Activated CD8-positive, alpha-beta T cell treated with anti-CD3 and anti-CD28 coated beads for 36 hours (primary cell): ENCODE data around the gene LMF1. TPM values are rescaled to one million over a fixed set of nuclear protein-coding genes. Genes with fewer than 3 reads are reported as not detected.

Experiments used
- ATAC-seq: fragments of 200-7000 bp; cut with Tn5 transposase; one replicate; pipeline ENCODE4 v1.10.0; 2021; ENCODE audit warnings: mild to moderate bottlenecking, moderate library complexity
- CTCF ChIA-PET: fragments of 350-600 bp; sonication (Branson Sonifier 250); formaldehyde crosslinking; loops from one replicate; lab custom pipeline; 2021; ENCODE audit warnings: antibody characterized with exemption; lab: Charles Lee
- POLR2A ChIA-PET: fragments of 350-600 bp; sonication (Branson Sonifier 250); formaldehyde crosslinking; loops from one replicate; lab custom pipeline; 2021; ENCODE audit warnings: antibody characterized with exemption; lab: Charles Lee
- DNase-seq: peaks from one replicate; pipeline ENCODE4 v3.0.0-alpha.2; 2020
- H3K27ac Mint-ChIP-seq: one replicate; pipeline ENCODE4 v1.8.0; 2021; ENCODE audit warnings: mild to moderate bottlenecking, mixed read lengths
- H3K27me3 Mint-ChIP-seq: one replicate; pipeline ENCODE4 v1.8.0; 2021; ENCODE audit warnings: mixed read lengths
- H3K36me3 Mint-ChIP-seq: one replicate; pipeline ENCODE4 v1.8.0; 2021; ENCODE audit warnings: low read depth, mixed read lengths
- H3K4me1 Mint-ChIP-seq: one replicate; pipeline ENCODE4 v1.8.0; 2021; ENCODE audit warnings: low read depth, mixed read lengths
- H3K4me3 Mint-ChIP-seq: one replicate; pipeline ENCODE4 v1.8.0; 2021; ENCODE audit warnings: mild to moderate bottlenecking, moderate library complexity, mixed read lengths
- H3K9me3 Mint-ChIP-seq: one replicate; pipeline ENCODE4 v1.8.0; 2021; ENCODE audit warnings: mixed read lengths
- CTCF ChIP-seq: fragments of 200-600 bp; IDR thresholded peaks from one replicate; pipeline ENCODE4 v1.8.0; 2022; ENCODE audit warnings: antibody characterized with exemption, mild to moderate bottlenecking
- intact Hi-C: fragments of 100-400 bp; cut with micrococcal nuclease; formaldehyde crosslinking; loops from one replicate; pipeline ENCODE4 v1.10.0; 2022
- total RNA-seq, 2 experiments: library from RNA; stranded (reverse); gene quantifications; one replicate each; pipeline ENCODE4 v1.2.3, GENCODE V29; 2021

Gene LMF1
- total RNA-seq, 2 experiments from 2014 or later: 8.7 to 9.7 TPM

DNA sequence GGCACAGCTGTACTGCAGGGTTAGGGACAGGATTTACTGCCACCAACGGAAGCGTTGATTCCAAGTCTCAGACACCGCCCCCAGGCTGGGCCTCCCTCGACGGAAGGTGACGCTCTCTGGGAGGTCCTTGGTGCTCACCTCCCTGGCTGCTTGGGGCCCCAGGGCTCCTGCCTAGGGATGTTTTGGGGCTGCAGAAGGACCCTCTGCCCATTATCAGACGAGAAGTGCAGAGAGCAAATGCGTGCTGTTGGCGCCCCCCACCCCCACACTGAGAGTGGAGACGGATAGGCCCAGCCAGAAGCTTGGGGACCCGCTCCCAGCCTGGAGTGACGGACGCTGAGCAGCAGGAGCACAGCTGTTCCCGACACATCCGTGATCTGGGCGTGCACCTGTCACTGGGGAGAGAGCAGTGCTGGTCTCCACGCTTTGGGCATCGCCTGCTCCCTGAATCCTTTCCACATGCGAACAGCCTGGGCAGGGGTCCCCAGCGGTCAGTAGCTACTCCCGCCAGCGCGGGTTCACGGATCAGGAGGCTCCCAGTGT, 5.7 kb upstream of the LMF1 start:
- Mint-ChIP-seq H3K9me3 (no peaks in the 10 kb centered on the region), H3K27me3 (peaks cover 1% of the 10 kb centered on the region), H3K4me1 (peaks cover 10% of the 10 kb centered on the region), H3K4me3 (no peak overlapping the region), H3K36me3 (no peaks in the 10 kb centered on the region), H3K27ac (no peak overlapping the region)
- TF ChIP-seq CTCF: no peak
- CTCF ChIA-PET: interaction anchor here (1.1 kb wide), 1 partner anchor 127 kb away, joined by 3 read pairs; no protein-coding TSS in a partner anchor
- intact Hi-C loops: no loop called here
- ATAC-seq (peak; percentile 62), DNase-seq (peak; percentile 66)
- POLR2A ChIA-PET: interaction anchor here (0.9 to 1.7 kb wide), 3 partner anchors 13 to 340 kb away, joined by 3 to 4 read pairs (median 3); no protein-coding TSS in a partner anchor

DNA sequence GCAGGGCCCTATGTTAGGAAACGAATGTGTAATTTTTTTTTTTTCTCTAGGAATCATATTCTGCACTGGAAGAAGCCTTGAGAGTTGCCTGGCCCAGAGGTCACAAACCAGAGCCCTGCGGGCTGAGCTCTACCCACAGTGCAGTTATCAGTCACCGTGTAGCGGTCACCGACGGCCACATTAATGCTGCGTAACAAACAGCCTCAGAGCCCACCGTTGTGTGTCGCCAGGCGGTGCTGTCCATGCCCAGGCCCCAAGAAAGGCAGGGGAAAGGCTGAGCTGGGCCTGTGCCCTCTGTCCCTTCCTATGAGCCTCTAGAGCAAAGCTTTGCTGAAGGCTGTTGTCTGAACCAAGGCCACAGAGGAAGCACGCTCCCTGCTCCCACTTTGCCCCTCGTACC, 4.5 kb upstream of the LMF1 start:
- DNase-seq: no peak
- Mint-ChIP-seq H3K27me3 (no peaks in the 10 kb centered on the region), H3K36me3 (no peaks in the 10 kb centered on the region), H3K4me3 (no peak overlapping the region), H3K27ac (no peak overlapping the region), H3K9me3 (no peaks in the 10 kb centered on the region), H3K4me1 (peaks cover 10% of the 10 kb centered on the region)
- ChIA-PET CTCF (no interaction called here), POLR2A (interaction anchor here (1.1 kb wide), 1 partner anchor 9 kb away, joined by 4 read pairs; no protein-coding TSS in a partner anchor)
- no peak for TF ChIP-seq CTCF
- intact Hi-C loops: no loop called here
- no peak for ATAC-seq

- ChIA-PET CTCF (no interaction called here), POLR2A (interaction anchor here (1.1 kb wide), 1 partner anchor 10 kb away, joined by 4 read pairs; no protein-coding TSS in a partner anchor)
- no peaks in the 10 kb centered on the region for H3K36me3 Mint-ChIP-seq
- no peak for TF ChIP-seq CTCF
- ATAC-seq (no peak), DNase-seq (no peak)
- intact Hi-C loops: no loop called here
- no peak overlapping the region for H3K4me3 Mint-ChIP-seq
- no peak overlapping the region for H3K27ac Mint-ChIP-seq
- H3K9me3 Mint-ChIP-seq: no peaks in the 10 kb centered on the region
- no peaks in the 10 kb centered on the region for H3K27me3 Mint-ChIP-seq
- H3K4me1 Mint-ChIP-seq: peaks cover 10% of the 10 kb centered on the region
Measured at GRCh38 chr16:974611-975261, 4.0 kb upstream of the LMF1 start.

DNA sequence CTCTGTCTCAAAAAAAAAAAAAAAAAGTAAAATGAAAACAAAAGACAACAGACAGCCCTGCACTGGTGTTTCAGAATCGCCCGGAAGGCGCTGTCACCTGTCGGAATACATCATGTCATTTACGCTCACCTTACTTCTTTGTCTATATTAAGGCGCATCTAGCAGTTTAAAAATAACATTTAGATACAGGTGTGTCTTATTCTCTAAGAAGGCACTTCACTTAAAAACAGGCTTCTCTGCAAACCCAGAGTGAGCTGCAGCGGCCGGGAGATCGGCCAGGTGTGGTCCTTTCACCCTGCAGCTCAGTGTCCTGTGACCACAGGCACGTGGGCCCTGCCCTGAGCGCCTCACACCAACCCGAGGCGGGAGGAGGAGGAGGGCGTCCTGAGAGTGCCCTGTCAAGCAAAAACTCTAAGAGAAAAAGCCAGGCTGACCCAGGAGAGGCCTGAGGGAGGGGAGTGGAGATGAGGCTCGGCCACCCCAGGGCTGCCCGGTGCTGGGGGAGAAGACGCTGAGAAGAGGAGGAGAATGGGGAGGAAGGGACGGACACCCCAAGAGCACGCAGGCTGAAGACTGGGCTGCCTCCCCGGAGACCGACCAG, 3.3 kb upstream of the LMF1 start:
- Mint-ChIP-seq H3K4me3 (no peak overlapping the region), H3K4me1 (peaks cover 15% of the 10 kb centered on the region), H3K9me3 (no peaks in the 10 kb centered on the region), H3K27ac (no peak overlapping the region), H3K36me3 (no peaks in the 10 kb centered on the region), H3K27me3 (no peaks in the 10 kb centered on the region)
- CTCF ChIA-PET: no interaction called here
- POLR2A ChIA-PET: no interaction called here
- intact Hi-C loops: no loop called here
- DNase-seq (no peak), ATAC-seq (no peak)
- TF ChIP-seq CTCF: no peak

DNA sequence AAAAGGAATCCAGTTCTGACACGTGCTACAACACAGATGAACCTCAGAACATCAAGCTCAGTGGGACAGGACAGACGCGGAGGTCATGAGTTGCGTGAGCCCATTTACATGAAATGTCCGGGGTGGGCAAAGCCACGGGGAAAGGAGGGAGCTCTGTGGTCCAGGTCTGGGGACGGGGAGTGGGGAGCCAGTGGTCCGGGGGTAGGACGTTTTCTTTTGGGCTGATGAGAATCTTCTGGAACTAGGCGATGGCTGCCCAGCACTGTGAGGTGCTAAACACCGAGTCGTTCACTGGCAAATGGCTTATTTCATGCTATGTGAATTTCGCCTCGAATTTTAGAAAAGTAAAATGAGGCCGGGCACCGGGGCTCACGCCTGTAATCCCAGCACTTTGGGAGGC, 2.6 kb upstream of the LMF1 start:
- H3K4me1 Mint-ChIP-seq: peaks cover 20% of the 10 kb centered on the region
- ATAC-seq (no peak), DNase-seq (no peak)
- H3K27ac Mint-ChIP-seq: no peak overlapping the region
- H3K4me3 Mint-ChIP-seq: no peak overlapping the region
- intact Hi-C loops: no loop called here
- no peaks in the 10 kb centered on the region for H3K9me3 Mint-ChIP-seq
- no peak for TF ChIP-seq CTCF
- peaks cover 3% of the 10 kb centered on the region for H3K36me3 Mint-ChIP-seq
- ChIA-PET CTCF (no interaction called here), POLR2A (no interaction called here)
- H3K27me3 Mint-ChIP-seq: no peaks in the 10 kb centered on the region
